GM18519 (cell line): ENCODE measurements around the gene CCND2.
"Not testable (repeated sequence)": the region's sequence is repeated elsewhere in the genome, so short reads cannot be mapped to it uniquely, and the experiment has no call there.

Experiments used
- ATAC-seq: cut with Tn5 transposase; IDR thresholded peaks from one replicate; pipeline ENCODE4 v1.9.1; 2021; ENCODE audit warnings: mild to moderate bottlenecking, moderate library complexity; ENCODE audit not compliant: unreplicated experiment, low FRiP score

CCND2 gene

DNA sequence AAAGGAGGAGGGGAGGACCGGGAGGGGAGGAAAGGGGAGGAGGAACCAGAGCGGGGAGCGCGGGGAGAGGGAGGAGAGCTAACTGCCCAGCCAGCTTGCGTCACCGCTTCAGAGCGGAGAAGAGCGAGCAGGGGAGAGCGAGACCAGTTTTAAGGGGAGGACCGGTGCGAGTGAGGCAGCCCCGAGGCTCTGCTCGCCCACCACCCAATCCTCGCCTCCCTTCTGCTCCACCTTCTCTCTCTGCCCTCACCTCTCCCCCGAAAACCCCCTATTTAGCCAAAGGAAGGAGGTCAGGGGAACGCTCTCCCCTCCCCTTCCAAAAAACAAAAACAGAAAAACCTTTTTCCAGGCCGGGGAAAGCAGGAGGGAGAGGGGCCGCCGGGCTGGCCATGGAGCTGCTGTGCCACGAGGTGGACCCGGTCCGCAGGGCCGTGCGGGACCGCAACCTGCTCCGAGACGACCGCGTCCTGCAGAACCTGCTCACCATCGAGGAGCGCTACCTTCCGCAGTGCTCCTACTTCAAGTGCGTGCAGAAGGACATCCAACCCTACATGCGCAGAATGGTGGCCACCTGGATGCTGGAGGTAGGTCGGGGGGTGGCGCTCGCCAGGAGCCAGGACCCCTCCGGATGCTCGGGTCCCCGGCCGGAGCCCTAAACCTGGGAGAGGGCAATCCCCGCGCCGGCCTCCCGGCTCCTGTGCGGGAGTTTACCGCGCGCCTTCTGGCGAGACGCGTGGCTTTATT lies at the start of gene CCND2:
Gene CCND2 (plus strand): TSS at position 111 of the 744 bp plus-strand sequence. CDS start 279 bp downstream, at position 390.
- ATAC-seq, result no peak

- ATAC-seq, result no peak
Measured at GRCh38 chr12:4224206-4224889, 49.2 kb upstream of the CCND2 start.

- ATAC-seq, result no peak
Measured at GRCh38 chr12:4225571-4225970, 48.0 kb upstream of the CCND2 start.

DNA sequence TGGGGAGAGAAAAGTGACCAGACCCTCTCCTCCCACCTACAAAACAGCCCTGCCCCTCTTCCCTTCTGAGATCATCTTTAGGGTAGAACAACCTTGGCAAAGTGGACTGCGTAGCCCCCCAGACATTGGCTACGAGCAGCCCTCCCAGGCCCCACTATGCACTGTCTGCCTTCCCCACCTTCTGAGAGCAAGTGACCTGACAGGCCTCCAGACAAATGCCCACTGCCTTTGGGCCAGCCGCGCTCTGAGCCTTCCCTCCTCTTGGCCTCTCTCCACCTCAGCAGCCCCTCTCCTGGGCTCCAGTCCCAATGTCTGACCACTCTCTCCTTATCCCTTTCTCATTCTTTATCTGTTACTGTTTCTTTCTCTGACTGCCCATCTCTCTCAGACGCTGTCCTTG lies 46.5 kb upstream of the CCND2 start:
- no peak for ATAC-seq

DNA sequence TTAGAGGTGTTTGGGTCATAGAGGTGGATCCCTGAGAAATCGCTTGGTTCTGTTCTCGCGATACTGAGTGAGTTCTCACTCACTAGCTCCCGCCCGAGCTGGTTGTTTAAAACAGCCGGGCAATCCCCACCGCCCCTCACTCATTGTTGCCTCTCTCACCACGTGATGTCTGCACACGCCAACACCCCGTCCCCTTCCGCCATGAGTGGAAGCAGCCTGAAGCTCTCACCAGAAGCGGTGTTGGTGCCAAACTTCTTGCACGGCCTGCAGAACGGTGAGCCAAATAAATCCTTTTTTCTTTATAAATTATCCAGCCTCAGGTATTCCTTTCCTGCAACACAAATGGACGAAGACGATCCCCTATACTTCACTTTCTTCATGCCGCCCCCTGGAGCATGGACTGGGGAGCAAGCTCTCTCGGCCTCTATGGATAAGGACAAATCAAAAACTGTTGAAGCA lies 45.4 kb upstream of the CCND2 start:
- no peak for ATAC-seq

- ATAC-seq, result no peak
Measured at GRCh38 chr12:4230526-4230925, 43.0 kb upstream of the CCND2 start.

- no peak for ATAC-seq
Measured at GRCh38 chr12:4238577-4238976, 35.0 kb upstream of the CCND2 start.

GRCh38 chr12:4239746-4240145 lies 33.8 kb upstream of the CCND2 start:
- ATAC-seq, result no peak

- no peak for ATAC-seq
Measured at GRCh38 chr12:4240161-4240783, 33.3 kb upstream of the CCND2 start.

- no peak for ATAC-seq
Measured at GRCh38 chr12:4240981-4241380, 32.6 kb upstream of the CCND2 start.

- no peak for ATAC-seq
Measured at GRCh38 chr12:4241592-4241991, 32.0 kb upstream of the CCND2 start.

GRCh38 chr12:4242595-4242994 lies 31.0 kb upstream of the CCND2 start:
- no peak for ATAC-seq

- ATAC-seq, result no peak
Measured at GRCh38 chr12:4243091-4243490, 30.5 kb upstream of the CCND2 start.

DNA sequence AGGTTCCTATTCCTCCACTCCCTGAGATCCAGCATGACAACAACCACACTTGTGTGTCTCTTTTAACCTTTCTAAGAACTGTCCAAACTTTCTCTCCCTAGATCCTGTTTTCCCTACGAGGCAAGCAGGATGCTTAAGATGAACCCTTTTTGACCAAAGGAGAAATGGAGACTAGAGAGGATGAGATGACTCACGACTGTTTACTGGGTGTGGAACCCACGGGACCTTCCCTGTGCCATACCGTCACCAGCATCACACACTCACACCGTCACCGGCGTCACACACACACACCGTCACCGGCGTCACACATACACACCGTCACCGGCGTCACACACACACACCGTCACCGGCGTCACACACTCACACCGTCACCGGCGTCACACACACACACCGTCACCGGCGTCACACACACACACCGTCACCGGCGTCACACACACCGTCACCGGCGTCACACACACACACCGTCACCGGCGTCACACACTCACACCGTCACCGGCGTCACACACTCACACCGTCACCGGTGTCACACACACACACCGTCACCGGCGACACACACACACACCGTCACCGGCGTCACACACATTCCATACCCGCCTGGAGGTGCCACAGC lies 30.0 kb upstream of the CCND2 start:
- not testable (repeated sequence) for ATAC-seq

GRCh38 chr12:4244868-4245267 lies 28.7 kb upstream of the CCND2 start:
- ATAC-seq, result no peak

DNA sequence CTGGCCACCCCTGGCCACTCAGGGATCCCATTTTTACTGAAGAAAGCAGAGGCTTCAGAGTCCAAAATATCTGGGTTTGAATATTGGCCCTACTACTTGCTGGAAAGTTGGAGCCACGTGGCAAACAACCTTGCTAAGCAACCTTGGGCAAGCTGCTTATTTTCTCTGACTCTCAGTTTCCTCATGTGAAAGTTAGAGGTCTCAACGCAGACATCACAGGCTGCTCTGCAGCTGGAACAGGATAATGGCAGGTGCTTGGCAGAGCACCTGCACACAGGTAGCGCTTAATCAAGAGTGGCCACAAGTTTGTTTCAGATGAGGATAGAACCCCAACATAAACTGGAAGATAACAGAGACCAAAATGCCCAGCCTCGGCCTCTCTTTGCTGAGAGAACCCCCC lies 28.1 kb upstream of the CCND2 start:
- no peak for ATAC-seq

DNA sequence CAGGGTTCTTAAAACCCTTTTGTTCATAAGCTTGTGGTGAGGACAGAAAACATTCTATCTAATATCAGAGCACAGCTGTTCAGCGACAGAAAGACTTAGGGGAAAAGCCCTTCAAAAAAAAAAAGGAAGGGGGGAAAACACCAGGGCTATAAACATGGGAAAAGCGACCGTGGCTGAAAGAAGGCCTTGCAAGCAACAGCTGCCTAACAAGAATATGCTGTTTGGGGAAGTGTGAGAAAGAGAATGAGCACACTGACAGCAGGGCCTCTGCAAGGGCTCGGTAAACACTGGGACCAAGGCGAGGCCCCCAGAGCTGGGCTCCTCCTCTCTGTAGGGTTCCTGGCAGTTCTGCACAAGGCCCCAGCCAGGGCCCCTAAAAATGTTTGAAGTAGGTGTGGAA lies 27.4 kb upstream of the CCND2 start:
- ATAC-seq, result no peak

DNA sequence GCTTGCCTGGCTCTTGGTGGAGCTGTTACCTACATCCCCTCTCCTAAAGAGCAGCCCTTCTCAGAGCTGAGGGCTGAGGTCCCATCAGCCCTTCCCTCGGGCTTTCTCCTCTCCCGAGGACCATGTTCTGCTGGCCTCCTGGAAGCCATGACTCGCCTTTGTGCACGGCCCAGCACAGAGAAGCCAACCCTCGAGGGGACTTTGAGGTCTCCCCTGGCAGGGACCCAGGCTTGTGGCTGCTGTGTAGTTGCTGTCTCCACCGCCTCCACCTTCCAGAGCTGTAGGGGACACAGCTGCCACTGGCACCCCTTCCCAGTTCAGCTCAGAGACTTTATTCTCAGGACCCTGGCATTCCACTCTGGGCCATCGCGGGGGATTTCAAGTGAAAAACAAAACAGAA lies 22.9 kb upstream of the CCND2 start:
- ATAC-seq, result no peak

GRCh38 chr12:4251216-4251891 lies 22.2 kb upstream of the CCND2 start:
- ATAC-seq, result no peak

DNA sequence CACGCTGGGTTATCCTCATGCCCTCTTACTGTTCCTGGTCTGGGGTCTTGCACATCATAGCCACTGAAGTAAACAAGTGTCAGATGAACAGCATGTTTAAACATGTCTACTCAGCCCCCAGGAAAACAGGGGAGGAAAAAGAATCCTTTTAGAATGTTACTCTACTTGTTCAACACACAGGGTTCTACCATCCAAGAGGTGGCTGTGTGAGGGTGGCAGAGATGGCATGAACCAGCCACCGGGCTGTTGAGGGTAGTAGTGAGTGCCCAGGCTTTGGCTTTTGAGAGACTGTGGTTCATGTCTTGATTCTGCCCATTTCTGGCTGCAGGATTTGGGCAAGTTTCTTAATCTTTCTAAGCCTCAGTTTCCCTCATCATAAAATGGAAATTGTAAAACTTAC lies 21.6 kb upstream of the CCND2 start:
- ATAC-seq, result no peak

DNA sequence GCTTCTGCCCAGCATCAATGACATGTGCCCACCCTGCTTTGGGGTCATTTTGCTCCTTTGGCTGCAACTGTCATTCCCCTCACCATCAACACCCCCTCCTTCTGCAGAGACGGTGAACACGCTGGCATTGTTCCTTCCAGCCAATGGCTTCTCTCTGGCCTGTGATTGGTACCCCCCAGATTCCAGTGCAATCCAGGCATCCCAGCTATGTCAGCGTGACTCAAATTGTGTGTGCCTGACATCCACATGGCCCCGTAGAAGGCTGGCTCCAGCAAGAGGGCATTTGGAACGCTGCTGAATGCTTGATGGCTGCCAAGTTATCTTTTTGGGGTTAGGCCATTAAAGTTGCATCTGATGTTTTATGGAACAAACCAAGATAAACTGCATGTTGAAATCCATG lies 21.0 kb upstream of the CCND2 start:
- ATAC-seq, result no peak
